IMR-90 (cell line): ENCODE measurements around the gene TSC22D3. TPM values are rescaled to one million over a fixed set of nuclear protein-coding genes. Genes with fewer than 3 reads are reported as not detected.

ENCODE experiments used
- ATAC-seq: fragments of 200-7000 bp; cut with Tn5 transposase; 2 replicates; pipeline ENCODE4 v1.9.1; 2020; ENCODE audit warnings: low read depth, mild to moderate bottlenecking, moderate library complexity
- BruUV-seq: library from RNA; stranded (reverse); fragments of 400-500 nt; replicated peaks from 2 replicates; lab custom pipeline; 2021; lab: Mats Ljungman, UMichigan
- CTCF ChIA-PET: fragments of 300-600 bp; formaldehyde crosslinking; extraction: SDS; loops from one replicate; lab custom pipeline; 2021; ENCODE audit warnings: antibody characterized with exemption; lab: Yijun Ruan, JAX
- POLR2A ChIA-PET: fragments of 300-600 bp; sonication (Branson Sonifier 250); formaldehyde crosslinking; loops from one replicate; lab custom pipeline; 2022; ENCODE audit warnings: antibody characterized with exemption; ENCODE audit not compliant: unreplicated experiment; lab: Charles Lee
- DNase-seq: peaks from one replicate; pipeline ENCODE4 v3.0.0; 2013
- H2AFZ ChIP-seq: replicated peaks from 2 replicates; pipeline ENCODE3; 2013; ENCODE audit warnings: low read length, mild to moderate bottlenecking; ENCODE audit not compliant: poor library complexity
- H2AK5ac ChIP-seq: 2 replicates; pipeline ENCODE4 v1.6.1; 2013; ENCODE audit warnings: low read depth, low read length, inconsistent platforms
- H2AK9ac ChIP-seq: replicated peaks from 2 replicates; pipeline ENCODE3; 2013; ENCODE audit warnings: mild to moderate bottlenecking, low read depth, low read length, moderate library complexity; ENCODE audit not compliant: poor library complexity
- H2BK120ac ChIP-seq: 2 replicates; pipeline ENCODE4 v1.6.1; 2013; ENCODE audit warnings: low read depth, low read length, inconsistent platforms
- H2BK15ac ChIP-seq: 3 replicates; pipeline ENCODE4 v1.6.1; 2013; ENCODE audit warnings: low read depth, low read length, inconsistent platforms
- H2BK20ac ChIP-seq: 2 replicates; pipeline ENCODE4 v1.6.1; 2013; ENCODE audit warnings: low read depth, mild to moderate bottlenecking, inconsistent platforms, low read length, moderate library complexity
- H2BK5ac ChIP-seq: 2 replicates; pipeline ENCODE4 v1.6.1; 2013; ENCODE audit warnings: mild to moderate bottlenecking, low read depth, low read length, inconsistent platforms; ENCODE audit not compliant: poor library complexity, severe bottlenecking
- H3K14ac ChIP-seq: replicated peaks from 2 replicates; pipeline ENCODE4 v1.6.1; 2013; ENCODE audit warnings: low read depth, low read length, inconsistent platforms
- H3K18ac ChIP-seq: 2 replicates; pipeline ENCODE4 v1.6.1; 2013; ENCODE audit warnings: low read depth, low read length, control low read depth
- H3K23ac ChIP-seq: 2 replicates; pipeline ENCODE4 v1.6.1; 2013; ENCODE audit warnings: low read depth, low read length, inconsistent platforms
- H3K27ac ChIP-seq: 2 replicates; pipeline ENCODE4 v1.5.1; 2013; ENCODE audit warnings: mild to moderate bottlenecking, control low read depth, low read length; ENCODE audit not compliant: insufficient read depth
- H3K27me3 ChIP-seq: 2 replicates; pipeline ENCODE4 v1.6.1; 2013; ENCODE audit warnings: low read length; ENCODE audit not compliant: control insufficient read depth, insufficient read depth
- H3K36me3 ChIP-seq: 2 replicates; pipeline ENCODE4 v1.6.1; 2013; ENCODE audit warnings: low read length, mixed read lengths; ENCODE audit not compliant: control insufficient read depth, insufficient read depth
- H3K4ac ChIP-seq: 2 replicates; pipeline ENCODE4 v1.6.1; 2013; ENCODE audit warnings: low read depth, low read length, inconsistent platforms
- H3K4me1 ChIP-seq: 2 replicates; pipeline ENCODE4 v1.6.1; 2013; ENCODE audit warnings: low read length, mixed read lengths; ENCODE audit not compliant: control insufficient read depth, insufficient read depth
- H3K4me2 ChIP-seq: 2 replicates; pipeline ENCODE4 v1.6.1; 2013; ENCODE audit warnings: low read depth, mild to moderate bottlenecking, control low read depth, low read length, moderate library complexity
- H3K4me3 ChIP-seq: 2 replicates; pipeline ENCODE4 v1.5.1; 2013; ENCODE audit warnings: low read depth, mild to moderate bottlenecking, control low read depth, low read length, moderate library complexity; ENCODE audit not compliant: insufficient read depth
- H3K56ac ChIP-seq: 2 replicates; pipeline ENCODE4 v1.6.1; 2013; ENCODE audit warnings: low read length, inconsistent platforms; ENCODE audit not compliant: insufficient read depth; ENCODE audit errors: extremely low read depth
- H3K79me1 ChIP-seq, 2 experiments: 2 replicates each; pipeline ENCODE4 v1.6.1; 2013; ENCODE audit warnings: low read length in 2 of 2, inconsistent platforms in 1 of 2, low read depth in 1 of 2
- H3K9ac ChIP-seq: 2 replicates; pipeline ENCODE4 v1.6.1; 2013; ENCODE audit warnings: low read depth, low read length, control low read depth
- H3K9me1 ChIP-seq: 2 replicates; pipeline ENCODE4 v1.6.1; 2013; ENCODE audit warnings: low read length, inconsistent platforms; ENCODE audit not compliant: insufficient read depth
- H3K9me3 ChIP-seq: 2 replicates; pipeline ENCODE4 v1.6.1; 2013; ENCODE audit warnings: low read length; ENCODE audit not compliant: control insufficient read depth, insufficient read depth
- H4K20me1 ChIP-seq: 2 replicates; pipeline ENCODE4 v1.6.1; 2013; ENCODE audit warnings: low read length, inconsistent platforms; ENCODE audit not compliant: insufficient read depth
- H4K5ac ChIP-seq: 2 replicates; pipeline ENCODE4 v1.6.1; 2013; ENCODE audit warnings: mild to moderate bottlenecking, low read depth, low read length, control low read depth
- H4K8ac ChIP-seq, 2 experiments: 2 replicates each; pipeline ENCODE4 v1.6.1; 2013; ENCODE audit warnings: low read depth in 2 of 2, low read length in 2 of 2, control low read depth in 1 of 2, inconsistent platforms in 1 of 2
- H4K91ac ChIP-seq: 2 replicates; pipeline ENCODE4 v1.6.1; 2013; ENCODE audit warnings: low read depth, low read length, inconsistent platforms; ENCODE audit not compliant: insufficient read depth
- BHLHE40 ChIP-seq: fragments of 150-350 bp; IDR thresholded peaks from 2 replicates; pipeline ENCODE4 v1.6.1; 2016; ENCODE audit warnings: mild to moderate bottlenecking, low read depth, low read length
- CEBPB ChIP-seq: IDR thresholded peaks from 2 replicates; pipeline ENCODE4 v1.6.1; 2012; ENCODE audit warnings: low read depth, low read length, improper control_type of control experiment
- CHD1 ChIP-seq: IDR thresholded peaks from 2 replicates; pipeline ENCODE4 v1.6.1; 2012; ENCODE audit warnings: low read depth, low read length, improper control_type of control experiment
- CTCF ChIP-seq: conservative IDR thresholded peaks from 2 replicates; pipeline ENCODE4 v1.5.1; 2012; ENCODE audit warnings: mild to moderate bottlenecking, low read depth, low read length, improper control_type of control experiment
- ELK1 ChIP-seq: fragments of 150-350 bp; IDR thresholded peaks from 2 replicates; pipeline ENCODE4 v1.6.1; 2016; ENCODE audit warnings: low read depth, mild to moderate bottlenecking, low read length, moderate library complexity, borderline replicate concordance
- FOS ChIP-seq: fragments of 150-350 bp; IDR thresholded peaks from 2 replicates; pipeline ENCODE4 v1.6.1; 2016; ENCODE audit warnings: low read depth, low read length
- MAFK ChIP-seq: IDR thresholded peaks from 2 replicates; pipeline ENCODE4 v1.6.1; 2012; ENCODE audit warnings: low read depth, low read length, improper control_type of control experiment
- MAZ ChIP-seq: IDR thresholded peaks from 2 replicates; pipeline ENCODE4 v1.6.1; 2012; ENCODE audit warnings: low read depth, mild to moderate bottlenecking, low read length, improper control_type of control experiment, moderate library complexity, borderline replicate concordance
- MXI1 ChIP-seq: IDR thresholded peaks from 2 replicates; pipeline ENCODE4 v1.6.1; 2012; ENCODE audit warnings: low read depth, mild to moderate bottlenecking, low read length, moderate library complexity, borderline replicate concordance
- NFE2L2 ChIP-seq: fragments of 150-350 bp; IDR thresholded peaks from 2 replicates; pipeline ENCODE4 v1.6.1; 2016; ENCODE audit warnings: low read depth, mild to moderate bottlenecking, low read length
- POLR2A ChIP-seq: IDR thresholded peaks from 2 replicates; pipeline ENCODE4 v1.6.1; 2012; ENCODE audit warnings: mild to moderate bottlenecking, low read depth, low read length
- RAD21 ChIP-seq: IDR thresholded peaks from 2 replicates; pipeline ENCODE4 v1.6.1; 2012; ENCODE audit warnings: low read length, improper control_type of control experiment
- RCOR1 ChIP-seq: IDR thresholded peaks from 2 replicates; pipeline ENCODE4 v1.6.1; 2012; ENCODE audit warnings: mild to moderate bottlenecking, low read length, improper control_type of control experiment; ENCODE audit not compliant: insufficient replicate concordance
- RFX5 ChIP-seq: IDR thresholded peaks from 2 replicates; pipeline ENCODE4 v1.8.0; 2012; ENCODE audit warnings: low read depth, mild to moderate bottlenecking, low read length, moderate library complexity
- SMC3 ChIP-seq: fragments of 150-350 bp; IDR thresholded peaks from 2 replicates; pipeline ENCODE4 v1.6.1; 2016; ENCODE audit warnings: low read depth, mild to moderate bottlenecking, antibody characterized with exemption, low read length, moderate library complexity
- USF2 ChIP-seq: fragments of 150-350 bp; IDR thresholded peaks from 2 replicates; pipeline ENCODE4 v1.6.1; 2017; ENCODE audit warnings: mild to moderate bottlenecking, antibody characterized with exemption, low read length, low read depth
- WGBS, 2 experiments: methylation state at CpG; one replicate each; pipeline versions ENCODE4 v1.1.5 to v1.1.7; 2013; ENCODE audit warnings: missing lambda C conversion rate in 2 of 2; ENCODE audit not compliant: insufficient read length in 1 of 2; ENCODE audit errors: extremely low coverage in 2 of 2; 5-methylcytosine and 5-hydroxymethylcytosine counted together
- dilution Hi-C: fragments of 300-500 bp; cut with HindIII; formaldehyde crosslinking; loops from one replicate; pipeline ENCODE4 v1.14.3; 2018; ENCODE audit warnings: low sequenced_read_pairs; ENCODE audit not compliant: unreplicated experiment
- in situ Hi-C: fragments of 300-500 bp; cut with MboI; formaldehyde crosslinking; loops from 3 replicates; pipeline ENCODE4 v1.14.3; 2019; ENCODE audit warnings: low sequenced_read_pairs, inconsistent platforms, mixed read lengths
- intact Hi-C: fragments of 100-400 bp; cut with micrococcal nuclease; formaldehyde crosslinking; loops from 2 replicates; pipeline ENCODE4 v1.10.0; 2022
- polyA plus RNA-seq, 3 experiments: library from polyadenylated mRNA; depleted of rRNA; stranded (reverse); fragments of >200 nt; gene quantifications; 2 replicates each; pipeline ENCODE4 v1.2.3, GENCODE V29; 2012; ENCODE audit warnings: low replicate concordance in 1 of 3
- total RNA-seq: library from RNA; depleted of rRNA; stranded (reverse); fragments of >200 nt; gene quantifications from 2 replicates; pipeline ENCODE4 v1.2.3, GENCODE V29; 2012

The TSC22D3 gene
- total and polyA plus RNA-seq, 2 of the 4 experiments (the other 2 are of a cell fraction): 9.9 to 14.0 TPM

GRCh38 chrX:107760304-107761077 lies 15.1 kb downstream of the TSC22D3 start:
- Histone ChIP-seq H3K9ac (no peak overlapping the region), H3K4me1 (no peaks in the 10 kb centered on the region), H4K20me1 (no peaks in the 10 kb centered on the region), H3K23ac (no peak overlapping the region), H3K36me3 (no peaks in the 10 kb centered on the region), H3K18ac (no peak overlapping the region), H3K56ac (no peak overlapping the region), H2BK15ac (no peak overlapping the region), H2AK9ac (no peak overlapping the region), H4K5ac (no peak overlapping the region), H4K91ac (no peak overlapping the region), H3K4me3 (no peak overlapping the region), H3K4ac (no peak overlapping the region), H3K14ac (no peak overlapping the region), H2AK5ac (no peak overlapping the region), H3K27ac (no peak overlapping the region), H4K8ac (no peak overlapping the region), H3K27me3 (peaks cover 62% of the 10 kb centered on the region), H2BK5ac (no peak overlapping the region), H2BK20ac (no peak overlapping the region), H2AFZ (no peak overlapping the region), H3K4me2 (no peak overlapping the region), H3K9me3 (no peaks in the 10 kb centered on the region), H3K9me1 (no peaks in the 10 kb centered on the region), H2BK120ac (no peak overlapping the region), H3K79me1 (no peaks in the 10 kb centered on the region)
- POLR2A ChIA-PET: no interaction called here
- CTCF ChIA-PET: no interaction called here
- in situ Hi-C loops: no loop called here
- BruUV-seq: no TSS peak
- dilution Hi-C loops: no loop called here
- ATAC-seq (no peak), DNase-seq (no peak)
- TF ChIP-seq POLR2A (no peak), NFE2L2 (no peak), CTCF (no peak), RAD21 (no peak), MAZ (no peak), CHD1 (no peak), ELK1 (no peak), SMC3 (no peak), RCOR1 (no peak), USF2 (no peak), CEBPB (no peak), FOS (no peak), RFX5 (no peak), MAFK (no peak), BHLHE40 (no peak), MXI1 (no peak)
- WGBS, 2 experiments: no CpG with 5 or more reads among the region's 5 CpGs
- intact Hi-C loops: no loop called here
